DMS53 treated with DMSO at 0.1 percent for 48 hours (cell line): ENCODE results near the gene CD59.

Experiments
- DNase-seq: peaks from one replicate; lab custom pipeline; 2025; ENCODE audit not compliant: unreplicated experiment; lab: John Stamatoyannopoulos, UW

Gene CD59

GRCh38 chr11:33736148-33736812 lies at the start of gene CD59:
Gene CD59 (minus strand): TSS chr11:33736423. CDS start chr11:33722445, 13,978 bp downstream.
- peak; percentile 66 for DNase-seq

GRCh38 chr11:33785609-33786008 lies 49.4 kb upstream of the CD59 start:
- no peak for DNase-seq

- DNase-seq: no peak
These were observed 43.8 kb upstream of the CD59 start for GRCh38 chr11:33779849-33780528.

- no peak for DNase-seq
These were observed 42.5 kb upstream of the CD59 start for GRCh38 chr11:33778675-33779074.

GRCh38 chr11:33777906-33778305 lies 41.7 kb upstream of the CD59 start:
- no peak for DNase-seq

- peak; percentile 26 for DNase-seq
These were observed 39.7 kb upstream of the CD59 start for GRCh38 chr11:33775832-33776470.

- no peak for DNase-seq
These were observed 39.2 kb upstream of the CD59 start for GRCh38 chr11:33775467-33775807.

- no peak for DNase-seq
These were observed 38.7 kb upstream of the CD59 start for GRCh38 chr11:33774736-33775466.

GRCh38 chr11:33773987-33774735 lies 37.9 kb upstream of the CD59 start, which contains the start of gene FBXO3:
Gene FBXO3 (minus strand): TSS chr11:33774520. CDS start chr11:33774497, 23 bp downstream.
- peak; percentile 31 for DNase-seq

GRCh38 chr11:33773404-33773986 lies 37.3 kb upstream of the CD59 start:
- no peak for DNase-seq

- no peak for DNase-seq
These were observed 36.6 kb upstream of the CD59 start for GRCh38 chr11:33772870-33773269.

GRCh38 chr11:33772300-33772699 lies 36.1 kb upstream of the CD59 start:
- no peak for DNase-seq

- no peak for DNase-seq
These were observed 34.0 kb upstream of the CD59 start for GRCh38 chr11:33770236-33770635.

- no peak for DNase-seq
These were observed 33.3 kb upstream of the CD59 start for GRCh38 chr11:33769542-33769941.

- no peak for DNase-seq
These were observed 31.4 kb upstream of the CD59 start for GRCh38 chr11:33767624-33768023.

- DNase-seq: no peak
These were observed 29.9 kb upstream of the CD59 start for GRCh38 chr11:33766085-33766484.

- DNase-seq: no peak
These were observed 25.2 kb upstream of the CD59 start for GRCh38 chr11:33761471-33761870.

- no peak for DNase-seq
These were observed 17.2 kb upstream of the CD59 start for GRCh38 chr11:33753304-33753967.

GRCh38 chr11:33751878-33752277 lies 15.7 kb upstream of the CD59 start:
- DNase-seq: no peak

- no peak for DNase-seq
These were observed 11.8 kb upstream of the CD59 start for GRCh38 chr11:33747979-33748378.
